Left lung (tissue), 10 donors: ENCODE data around the gene IGIP. TPM values are rescaled to one million over a fixed set of nuclear protein-coding genes. Genes with fewer than 3 reads are reported as not detected.

ENCODE experiments used
- ATAC-seq: fragments of 200-7000 bp; cut with Tn5 transposase; one replicate; pipeline ENCODE4 v1.9.1; 2020; ENCODE audit warnings: moderate library complexity
- DNase-seq, 4 donors: peaks; one replicate each; pipeline ENCODE4 v3.0.0-alpha.2; 2013 to 2020
- H3K27ac ChIP-seq, 2 donors: fragments of 200-600 bp; sonication (generic) in 1 of 2; one replicate each; pipeline versions ENCODE4 v1.5.0 to v1.8.0; 2020 to 2021
- H3K27me3 ChIP-seq, 2 donors: fragments of 200-600 bp; sonication (generic) in 1 of 2; one replicate each; pipeline versions ENCODE4 v1.5.0 to v1.8.0; 2020 to 2021
- H3K36me3 ChIP-seq, 2 donors: fragments of 200-600 bp; sonication (generic) in 1 of 2; one replicate each; pipeline versions ENCODE4 v1.5.0 to v1.8.0; 2020 to 2021
- H3K4me1 ChIP-seq, 2 donors: fragments of 200-600 bp; one replicate each; pipeline ENCODE4 v1.8.0; 2021
- H3K4me3 ChIP-seq, 2 donors: fragments of 200-600 bp; sonication (generic) in 1 of 2; one replicate each; pipeline versions ENCODE4 v1.5.0 to v1.8.0; 2020 to 2021; ENCODE audit warnings: mild to moderate bottlenecking in 1 of 2
- H3K9me3 ChIP-seq, 2 donors: fragments of 200-600 bp; sonication (generic) in 1 of 2; one replicate each; pipeline versions ENCODE4 v1.5.0 to v1.8.0; 2020 to 2021
- CTCF ChIP-seq, 2 donors: fragments of 200-600 bp; sonication (generic) in 1 of 2; IDR thresholded peaks; one replicate each; pipeline versions ENCODE4 v1.5.0 to v1.8.0; 2021; ENCODE audit warnings: antibody characterized with exemption in 2 of 2
- intact Hi-C, 2 donors: fragments of 100-400 bp; cut with DNase I; formaldehyde crosslinking; loops; one replicate each; pipeline versions ENCODE4 v1.11.2 to v1.14.2; 2022
- polyA plus RNA-seq, 6 donors: library from polyadenylated mRNA; unstranded; fragments of 120-200 nt; gene quantifications; one replicate each; pipeline ENCODE4 v1.2.1, GENCODE V29; 2013; ENCODE audit not compliant: insufficient read length in 6 of 6
- total RNA-seq, 2 donors: library from RNA; stranded (reverse); fragmentation: NEBNext Ultra II Directional; extraction: Animal tissue kit (Norgen Biotek cat#: 25700); gene quantifications; one replicate each; pipeline ENCODE4 v1.2.1, GENCODE V29; 2021
- donor health status: DM: no; HTN: yes; CAD: no.
- donor health status: DM: no; HTN: no; CAD: no.

Gene IGIP
- total and polyA plus RNA-seq, 8 donors: 4.2 to 13.7 (median 6.0) TPM

DNA sequence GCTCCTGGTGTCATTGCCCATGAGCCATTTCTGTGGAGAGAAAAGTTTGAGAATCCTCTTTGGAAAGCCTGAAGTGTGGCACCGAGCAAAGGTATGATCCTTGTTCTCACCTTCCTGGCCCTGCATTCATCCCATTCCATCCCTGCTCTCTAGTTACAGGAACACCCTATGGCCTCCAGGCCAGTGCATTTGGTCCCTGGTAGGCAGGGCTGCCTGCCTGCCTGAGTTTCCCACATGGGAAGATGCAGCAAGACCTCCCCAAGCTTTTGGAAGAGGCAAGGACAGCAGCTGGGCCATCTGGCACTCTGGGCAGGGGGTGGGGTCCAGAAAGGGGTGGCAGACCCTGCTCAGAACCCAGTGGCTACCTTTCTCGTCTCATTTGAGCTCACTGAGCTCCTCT is 24.5 kb downstream of the IGIP start:
- Histone ChIP-seq H3K27ac (no peak overlapping the region), H3K4me3 (no peak overlapping the region), H3K36me3 (no peaks in the 10 kb centered on the region), H3K4me1 (peaks cover 12 to 50% of the 10 kb centered on the region in 2 donors), H3K27me3 (peaks cover 0 to 26% of the 10 kb centered on the region in 2 donors), H3K9me3 (no peaks in the 10 kb centered on the region)
- DNase-seq (no peak), ATAC-seq (no peak)
- intact Hi-C loops: no loop called here
- TF ChIP-seq CTCF (IDR thresholded peaks at IDR 0.05): no peak

- DNase-seq (no peak), ATAC-seq (peak; percentile 68)
- intact Hi-C loops: no loop called here
- no peak for TF ChIP-seq CTCF (IDR thresholded peaks at IDR 0.05)
- Histone ChIP-seq H3K9me3 (no peaks in the 10 kb centered on the region), H3K27ac (no peak overlapping the region), H3K4me1 (peaks cover under 1 to 45% of the 10 kb centered on the region in 2 donors), H3K4me3 (no peak overlapping the region), H3K36me3 (no peaks in the 10 kb centered on the region), H3K27me3 (peaks cover 0 to 14% of the 10 kb centered on the region in 2 donors)
Observed at GRCh38 chr5:140151144-140152021, 25.6 kb downstream of the IGIP start.

DNA sequence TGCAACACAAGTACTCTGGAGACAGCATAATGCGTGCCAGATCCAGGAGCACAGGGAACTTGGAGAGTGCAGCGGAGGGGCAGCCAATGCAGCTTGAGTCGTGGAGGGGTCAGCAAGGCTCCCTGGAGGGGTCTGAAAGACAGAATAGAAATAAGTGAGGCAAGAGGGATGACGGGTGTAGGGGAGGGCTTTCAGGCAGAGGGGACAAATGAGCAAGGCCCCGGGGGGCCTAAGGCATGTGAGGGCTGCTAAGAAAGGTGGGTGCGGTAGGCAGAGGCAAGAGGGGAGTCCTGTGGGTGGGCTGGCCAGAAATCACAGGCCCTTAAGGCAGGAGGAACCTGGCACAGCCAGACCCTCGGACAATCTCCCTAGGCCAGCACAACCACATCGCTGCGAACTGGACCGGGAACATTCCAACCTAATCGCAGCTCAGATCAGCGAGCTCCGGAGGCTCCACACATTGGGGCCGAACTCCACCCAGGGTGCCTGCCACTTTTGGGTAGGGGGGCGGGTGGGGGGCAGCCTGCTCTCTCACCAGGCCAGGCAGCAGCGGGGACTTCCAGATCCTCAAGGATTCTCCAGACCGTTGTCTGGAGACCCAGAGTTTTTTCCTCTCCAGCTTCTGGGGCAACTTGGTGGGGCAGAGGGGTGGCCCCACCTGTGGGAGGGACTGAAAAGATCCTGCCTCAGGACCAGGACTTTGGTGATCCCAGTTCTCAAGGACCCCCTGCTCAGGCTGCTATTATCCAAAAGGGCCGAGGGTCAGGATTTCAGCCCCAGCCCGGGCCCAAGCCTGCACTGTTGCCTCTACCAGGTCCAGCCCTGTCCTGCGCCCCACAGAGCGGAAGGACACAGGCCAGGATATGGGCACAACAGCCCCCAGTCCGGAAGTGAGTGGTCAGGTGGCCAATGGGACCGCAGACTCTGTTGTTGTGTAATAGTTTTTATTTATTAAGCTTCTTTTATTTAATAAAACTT is 26.6 kb downstream of the IGIP start:
- no peaks in the 10 kb centered on the region for H3K36me3 ChIP-seq
- H3K27ac ChIP-seq: peak overlapping the region in 1 of 2 donors; percentile 23
- ATAC-seq: peak; percentile 14
- TF ChIP-seq CTCF (IDR thresholded peaks at IDR 0.05): no peak
- no peaks in the 10 kb centered on the region for H3K9me3 ChIP-seq
- peaks cover 0 to 47% of the 10 kb centered on the region in 2 donors for H3K4me1 ChIP-seq
- H3K27me3 ChIP-seq: peaks cover 0 to 5% of the 10 kb centered on the region in 2 donors
- peak in 1 of 4 donors; percentile 26 for DNase-seq
- no peak overlapping the region for H3K4me3 ChIP-seq
- intact Hi-C loops: no loop called here

- no peak for TF ChIP-seq CTCF (IDR thresholded peaks at IDR 0.05)
- intact Hi-C loops: no loop called here
- Histone ChIP-seq H3K36me3 (no peaks in the 10 kb centered on the region), H3K27me3 (no peaks in the 10 kb centered on the region), H3K9me3 (no peaks in the 10 kb centered on the region), H3K4me1 (peaks cover 0 to 52% of the 10 kb centered on the region in 2 donors), H3K27ac (no peak overlapping the region), H3K4me3 (no peak overlapping the region)
- ATAC-seq: no peak
- no peak for DNase-seq
Observed at GRCh38 chr5:140153255-140153654, 27.5 kb downstream of the IGIP start.
